Skeletal muscle cell (primary cell): Measurements from ENCODE around the gene MEGF8.

Experiments
- DNase-seq: peaks from one replicate; pipeline ENCODE4 v3.0.0-alpha.2; 2010; ENCODE audit warnings: low read depth
- H3K4me3 ChIP-seq: 2 replicates; pipeline ENCODE4 v1.5.1; 2011; ENCODE audit warnings: low read depth, mild to moderate bottlenecking, control low read depth, low read length, moderate library complexity

Gene MEGF8

GRCh38 chr19:42401365-42402303 is 76.2 kb downstream of the MEGF8 start:
- peak; percentile 35 for DNase-seq
- H3K4me3 ChIP-seq, result peak overlapping the region; percentile 54

- peak overlapping the region; percentile 54 for H3K4me3 ChIP-seq
- DNase-seq, result no peak
These were observed 77.1 kb downstream of the MEGF8 start for GRCh38 chr19:42402376-42403116.

GRCh38 chr19:42403586-42403985 is 78.2 kb downstream of the MEGF8 start:
- DNase-seq, result no peak

GRCh38 chr19:42406111-42406510 is 80.7 kb downstream of the MEGF8 start:
- DNase-seq, result no peak
- H3K4me3 ChIP-seq, result no peak overlapping the region

More at GRCh38 chr19:42403586-42403985, 78.2 kb downstream of the MEGF8 start:
- no peak overlapping the region for H3K4me3 ChIP-seq

- DNase-seq, result no peak
- H3K4me3 ChIP-seq, result no peak overlapping the region
These were observed 81.8 kb downstream of the MEGF8 start for GRCh38 chr19:42407085-42407815.

- H3K4me3 ChIP-seq, result no peak overlapping the region
- no peak for DNase-seq
These were observed 82.4 kb downstream of the MEGF8 start for GRCh38 chr19:42407816-42408175.

- no peak overlapping the region for H3K4me3 ChIP-seq
- no peak for DNase-seq
These were observed 84.0 kb downstream of the MEGF8 start for GRCh38 chr19:42409477-42409876.

- DNase-seq, result no peak
- no peak overlapping the region for H3K4me3 ChIP-seq
These were observed 84.9 kb downstream of the MEGF8 start for GRCh38 chr19:42410371-42410770.

- H3K4me3 ChIP-seq, result no peak overlapping the region
- DNase-seq, result no peak
These were observed 86.2 kb downstream of the MEGF8 start for GRCh38 chr19:42411581-42412178.

GRCh38 chr19:42412227-42412626 is 86.8 kb downstream of the MEGF8 start:
- no peak for DNase-seq
- H3K4me3 ChIP-seq, result no peak overlapping the region

- DNase-seq, result no peak
- H3K4me3 ChIP-seq, result no peak overlapping the region
These were observed 87.2 kb downstream of the MEGF8 start for GRCh38 chr19:42412661-42413076.

GRCh38 chr19:42419309-42419708 is 93.9 kb downstream of the MEGF8 start:
- DNase-seq, result no peak
- H3K4me3 ChIP-seq, result no peak overlapping the region

- H3K4me3 ChIP-seq, result no peak overlapping the region
- no peak for DNase-seq
These were observed 94.7 kb downstream of the MEGF8 start for GRCh38 chr19:42420055-42420544.

GRCh38 chr19:42421101-42421500 is 95.7 kb downstream of the MEGF8 start:
- DNase-seq, result no peak
- H3K4me3 ChIP-seq, result no peak overlapping the region

GRCh38 chr19:42421591-42422031 is 96.2 kb downstream of the MEGF8 start:
- DNase-seq, result no peak
- H3K4me3 ChIP-seq, result no peak overlapping the region

GRCh38 chr19:42422092-42422900 is 96.9 kb downstream of the MEGF8 start:
- H3K4me3 ChIP-seq, result peak overlapping the region; percentile 65
- DNase-seq, result no peak

- DNase-seq, result no peak
- H3K4me3 ChIP-seq, result peak overlapping the region; percentile 65
These were observed 97.5 kb downstream of the MEGF8 start for GRCh38 chr19:42422901-42423461.
